Neural progenitor cell (in vitro differentiated cells): ENCODE data around the gene MRC1. TPM values are rescaled to one million over a fixed set of nuclear protein-coding genes. Genes with fewer than 3 reads are reported as not detected.

ENCODE experiments used
- DNase-seq: peaks from one replicate; pipeline ENCODE4 v3.0.0-alpha.2; 2016; ENCODE audit warnings: low spot score
- H2AFZ ChIP-seq: fragments of 200-600 bp; sonication (generic); replicated peaks from 2 replicates; pipeline ENCODE4 v1.6.1; 2016; ENCODE audit warnings: antibody characterized with exemption
- H3F3A ChIP-seq: fragments of 200-600 bp; sonication (generic); 2 replicates; pipeline ENCODE4 v1.6.1; 2016; ENCODE audit warnings: antibody characterized with exemption, low read depth
- H3K27ac ChIP-seq: fragments of 200-600 bp; sonication (generic); 2 replicates; pipeline ENCODE4 v1.5.1; 2016; ENCODE audit warnings: mild to moderate bottlenecking
- H3K27me3 ChIP-seq: fragments of 200-600 bp; sonication (generic); 2 replicates; pipeline ENCODE4 v1.6.1; 2016; ENCODE audit warnings: mild to moderate bottlenecking, moderate library complexity
- H3K36me3 ChIP-seq: fragments of 200-600 bp; sonication (generic); 2 replicates; pipeline ENCODE4 v1.5.1; 2016
- H3K4me1 ChIP-seq: fragments of 200-600 bp; sonication (generic); 2 replicates; pipeline ENCODE4 v1.6.1; 2016; ENCODE audit warnings: mixed run types
- H3K4me2 ChIP-seq: fragments of 200-600 bp; sonication (generic); 2 replicates; pipeline ENCODE4 v1.6.1; 2016
- H3K4me3 ChIP-seq: fragments of 200-600 bp; sonication (generic); 2 replicates; pipeline ENCODE4 v1.5.1; 2016
- H3K79me2 ChIP-seq: fragments of 200-600 bp; sonication (generic); 2 replicates; pipeline ENCODE4 v1.6.1; 2016; ENCODE audit warnings: low read depth
- H3K9ac ChIP-seq: fragments of 200-600 bp; sonication (generic); 2 replicates; pipeline ENCODE4 v1.6.1; 2016
- H3K9me3 ChIP-seq: fragments of 200-600 bp; sonication (generic); 2 replicates; pipeline ENCODE4 v1.5.1; 2016; ENCODE audit warnings: low read depth
- H4K20me1 ChIP-seq: fragments of 200-600 bp; sonication (generic); 2 replicates; pipeline ENCODE4 v1.6.1; 2016; ENCODE audit warnings: low read depth
- H3K27ac Mint-ChIP-seq: 3 replicates; pipeline ENCODE4 v1.8.0; 2021; ENCODE audit warnings: mixed read lengths
- H3K27me3 Mint-ChIP-seq: 2 replicates; pipeline ENCODE4 v1.8.0; 2022; ENCODE audit warnings: low read depth, mild to moderate bottlenecking, inconsistent platforms, moderate library complexity, mixed read lengths; ENCODE audit not compliant: insufficient read depth
- H3K36me3 Mint-ChIP-seq: 3 replicates; pipeline ENCODE4 v1.8.0; 2021; ENCODE audit warnings: mixed read lengths
- H3K4me1 Mint-ChIP-seq: 3 replicates; pipeline ENCODE4 v1.8.0; 2021; ENCODE audit warnings: mixed read lengths
- H3K4me3 Mint-ChIP-seq: 3 replicates; pipeline ENCODE4 v1.8.0; 2021; ENCODE audit warnings: mild to moderate bottlenecking, moderate library complexity, mixed read lengths
- H3K9me3 Mint-ChIP-seq: 3 replicates; pipeline ENCODE4 v1.8.0; 2020; ENCODE audit warnings: mixed read lengths
- CTCF ChIP-seq: fragments of 200-600 bp; sonication (generic); IDR thresholded peaks from 2 replicates; pipeline ENCODE4 v1.5.1; 2017; ENCODE audit warnings: antibody characterized with exemption, mild to moderate bottlenecking
- EZH2 ChIP-seq: fragments of 200-600 bp; sonication (generic); IDR thresholded peaks from 2 replicates; pipeline ENCODE4 v1.6.1; 2017; ENCODE audit warnings: antibody characterized with exemption, mild to moderate bottlenecking, moderate library complexity
- EZH2phosphoT487 ChIP-seq: fragments of 200-600 bp; sonication (generic); IDR thresholded peaks from 2 replicates; pipeline ENCODE4 v1.6.1; 2017; ENCODE audit warnings: antibody characterized with exemption
- total RNA-seq: library from RNA; depleted of rRNA; stranded (reverse); fragments of >200 nt; gene quantifications from 2 replicates; pipeline ENCODE4 v1.2.3, GENCODE V29; 2015; ENCODE audit warnings: low replicate concordance

The MRC1 gene
- total RNA-seq, 1 donor from 2014 or later: not detected

- H3K4me3 ChIP-seq: no peak overlapping the region
- no peaks in the 10 kb centered on the region for H3K27me3 Mint-ChIP-seq
Measured at GRCh38 chr10:17847585-17848296, 38.6 kb downstream of the MRC1 start.

GRCh38 chr10:17848646-17849045, 39.5 kb downstream of the MRC1 start:
- Histone ChIP-seq H3K9me3 (no peaks in the 10 kb centered on the region), H3K4me1 (no peaks in the 10 kb centered on the region), H3K36me3 (no peaks in the 10 kb centered on the region), H3F3A (no peaks in the 10 kb centered on the region), H4K20me1 (no peaks in the 10 kb centered on the region), H3K9ac (no peak overlapping the region), H3K4me2 (no peak overlapping the region), H3K4me3 (no peak overlapping the region), H3K27ac (no peak overlapping the region), H3K27me3 (no peaks in the 10 kb centered on the region), H3K79me2 (no peaks in the 10 kb centered on the region), H2AFZ (no peak overlapping the region)
- Mint-ChIP-seq H3K4me1 (peaks cover 8% of the 10 kb centered on the region), H3K27ac (no peak overlapping the region), H3K9me3 (no peaks in the 10 kb centered on the region), H3K4me3 (no peak overlapping the region), H3K36me3 (no peaks in the 10 kb centered on the region), H3K27me3 (no peaks in the 10 kb centered on the region)
- TF ChIP-seq EZH2 (no peak), EZH2phosphoT487 (no peak), CTCF (no peak)
- no peak for DNase-seq

More at GRCh38 chr10:17847585-17848296, 38.6 kb downstream of the MRC1 start:
- Histone ChIP-seq H3K36me3 (no peaks in the 10 kb centered on the region), H3K4me2 (no peak overlapping the region), H3F3A (no peaks in the 10 kb centered on the region), H3K27me3 (no peaks in the 10 kb centered on the region), H3K9me3 (no peaks in the 10 kb centered on the region), H3K27ac (no peak overlapping the region), H3K79me2 (no peaks in the 10 kb centered on the region), H2AFZ (peak overlapping the region; percentile 3), H3K9ac (no peak overlapping the region), H4K20me1 (no peaks in the 10 kb centered on the region), H3K4me1 (no peaks in the 10 kb centered on the region)
- H3K4me1 Mint-ChIP-seq: peaks cover 8% of the 10 kb centered on the region
- no peak overlapping the region for H3K27ac Mint-ChIP-seq
- no peak overlapping the region for H3K4me3 Mint-ChIP-seq
- no peaks in the 10 kb centered on the region for H3K9me3 Mint-ChIP-seq
- no peaks in the 10 kb centered on the region for H3K36me3 Mint-ChIP-seq
- no peak for TF ChIP-seq EZH2
- TF ChIP-seq CTCF: peak; percentile 63
- peak; percentile 36 for DNase-seq

- Histone ChIP-seq H3K9ac (no peak overlapping the region), H2AFZ (no peak overlapping the region), H3K9me3 (no peaks in the 10 kb centered on the region), H3K79me2 (no peaks in the 10 kb centered on the region), H3K36me3 (no peaks in the 10 kb centered on the region), H3K4me2 (no peak overlapping the region), H3K27me3 (no peaks in the 10 kb centered on the region), H3F3A (no peaks in the 10 kb centered on the region), H4K20me1 (no peaks in the 10 kb centered on the region), H3K4me1 (no peaks in the 10 kb centered on the region), H3K4me3 (no peak overlapping the region), H3K27ac (no peak overlapping the region)
- TF ChIP-seq EZH2 (no peak), EZH2phosphoT487 (no peak)
- Mint-ChIP-seq H3K9me3 (no peaks in the 10 kb centered on the region), H3K4me3 (no peak overlapping the region), H3K27me3 (no peaks in the 10 kb centered on the region), H3K36me3 (no peaks in the 10 kb centered on the region), H3K4me1 (peaks cover 8% of the 10 kb centered on the region), H3K27ac (no peak overlapping the region)
- DNase-seq: no peak
Measured at GRCh38 chr10:17850501-17850900, 41.4 kb downstream of the MRC1 start.

- TF ChIP-seq CTCF (no peak), EZH2 (no peak), EZH2phosphoT487 (no peak)
Measured at GRCh38 chr10:17851611-17852010, 42.5 kb downstream of the MRC1 start.

More at GRCh38 chr10:17851611-17852010, 42.5 kb downstream of the MRC1 start:
- no peaks in the 10 kb centered on the region for H3K27me3 Mint-ChIP-seq
- DNase-seq: no peak
- Histone ChIP-seq H3K27ac (no peak overlapping the region), H3K9me3 (no peaks in the 10 kb centered on the region), H3F3A (no peaks in the 10 kb centered on the region), H2AFZ (peak overlapping the region; percentile 8), H3K36me3 (no peaks in the 10 kb centered on the region), H3K79me2 (no peaks in the 10 kb centered on the region), H3K4me1 (no peaks in the 10 kb centered on the region), H3K27me3 (no peaks in the 10 kb centered on the region), H3K9ac (no peak overlapping the region), H3K4me2 (no peak overlapping the region), H3K4me3 (no peak overlapping the region), H4K20me1 (no peaks in the 10 kb centered on the region)
- peaks cover 8% of the 10 kb centered on the region for H3K4me1 Mint-ChIP-seq
- H3K4me3 Mint-ChIP-seq: no peak overlapping the region
- no peak overlapping the region for H3K27ac Mint-ChIP-seq
- H3K9me3 Mint-ChIP-seq: no peaks in the 10 kb centered on the region
- H3K36me3 Mint-ChIP-seq: no peaks in the 10 kb centered on the region
